OCI-LY7 (cell line): Measurements from ENCODE around the gene CARD19. TPM values are rescaled to one million over a fixed set of nuclear protein-coding genes. Genes with fewer than 3 reads are reported as not detected.
A peak's percentile ranks its signal among the peaks of the same experiment; 100 is the strongest.

Source experiments
- BruUV-seq: library from RNA; stranded (reverse); fragments of 400-500 nt; replicated peaks from 2 replicates; lab custom pipeline; 2021; lab: Mats Ljungman, UMichigan
- CTCF ChIA-PET: fragments of 300-600 bp; sonication (Branson Sonifier 250); formaldehyde crosslinking; loops from one replicate; lab custom pipeline; 2022; ENCODE audit warnings: antibody characterized with exemption; ENCODE audit not compliant: unreplicated experiment; lab: Charles Lee
- POLR2A ChIA-PET: fragments of 300-600 bp; sonication (Branson Sonifier 250); formaldehyde crosslinking; loops from one replicate; lab custom pipeline; 2022; ENCODE audit warnings: antibody characterized with exemption; lab: Charles Lee
- DNase-seq: peaks from one replicate; pipeline ENCODE4 v3.0.0-alpha.2; 2015; ENCODE audit warnings: low spot score
- H2AFZ ChIP-seq: fragments of 200-600 bp; sonication (generic), shearing (Covaris generic); 2 replicates; pipeline ENCODE4 v1.6.1; 2014; ENCODE audit warnings: mild to moderate bottlenecking, antibody characterized with exemption, low read length, moderate library complexity
- H3K27ac ChIP-seq: fragments of 200-600 bp; sonication (generic); 2 replicates; pipeline ENCODE4 v1.5.1; 2014; ENCODE audit warnings: mixed run types, low read depth, mild to moderate bottlenecking, moderate library complexity, low read length, inconsistent platforms; ENCODE audit not compliant: poor library complexity, severe bottlenecking
- H3K36me3 ChIP-seq: fragments of 200-600 bp; sonication (generic); 2 replicates; pipeline ENCODE4 v1.6.1; 2014; ENCODE audit warnings: mild to moderate bottlenecking, antibody characterized with exemption, low read length, moderate library complexity, mixed read lengths; ENCODE audit not compliant: insufficient read depth
- H3K4me1 ChIP-seq: fragments of 200-600 bp; sonication (generic); 2 replicates; pipeline ENCODE4 v1.5.1; 2014; ENCODE audit warnings: mild to moderate bottlenecking, low read length; ENCODE audit not compliant: insufficient read depth, poor library complexity, severe bottlenecking
- H3K4me2 ChIP-seq: fragments of 200-600 bp; sonication (generic); 2 replicates; pipeline ENCODE4 v1.6.1; 2014; ENCODE audit warnings: mild to moderate bottlenecking, low read length
- H3K4me3 ChIP-seq: fragments of 200-600 bp; sonication (generic); 2 replicates; pipeline ENCODE4 v1.5.1; 2014; ENCODE audit warnings: mild to moderate bottlenecking, low read depth, low read length; ENCODE audit not compliant: poor library complexity, severe bottlenecking
- H3K79me2 ChIP-seq: fragments of 200-600 bp; sonication (generic); 2 replicates; pipeline ENCODE4 v1.6.1; 2016; ENCODE audit warnings: low read depth, mild to moderate bottlenecking, low read length, moderate library complexity, mixed read lengths; ENCODE audit not compliant: insufficient read depth
- H3K9me2 ChIP-seq: fragments of 200-600 bp; sonication (generic); 2 replicates; pipeline ENCODE4 v1.6.1; 2016; ENCODE audit warnings: mild to moderate bottlenecking, low read length, mixed read lengths; ENCODE audit not compliant: insufficient read depth
- H3K9me3 ChIP-seq: fragments of 200-600 bp; sonication (generic); 2 replicates; pipeline ENCODE4 v1.6.1; 2014; ENCODE audit warnings: mild to moderate bottlenecking, mixed run types, low read length, mixed read lengths
- H4K20me1 ChIP-seq: fragments of 200-600 bp; sonication (generic); 2 replicates; pipeline ENCODE4 v1.6.1; 2014; ENCODE audit warnings: mild to moderate bottlenecking, antibody characterized with exemption, low read length, moderate library complexity, mixed read lengths; ENCODE audit not compliant: insufficient read depth
- CTCF ChIP-seq: fragments of 200-600 bp; sonication (generic); conservative IDR thresholded peaks from 2 replicates; pipeline ENCODE4 v1.5.1; 2014; ENCODE audit warnings: mild to moderate bottlenecking, antibody characterized with exemption, low read length, moderate library complexity, mixed read lengths
- EZH2phosphoT487 ChIP-seq: fragments of 200-600 bp; sonication (generic); IDR thresholded peaks from 2 replicates; pipeline ENCODE4 v1.6.1; 2018; ENCODE audit warnings: low read depth, borderline replicate concordance, mild to moderate bottlenecking, mixed run types, antibody characterized with exemption, low read length, moderate library complexity, mixed read lengths
- intact Hi-C: fragments of 100-400 bp; cut with micrococcal nuclease; formaldehyde crosslinking; loops from one replicate; pipeline ENCODE4 v1.10.0; 2022; ENCODE audit not compliant: unreplicated experiment
- total RNA-seq, 2 experiments: library from RNA; depleted of rRNA in 1 of 2; stranded (reverse); fragments of >200 nt in 1 of 2; shearing (Covaris generic) in 1 of 2; gene quantifications; 2 replicates each; pipeline ENCODE4 v1.2.3, GENCODE V29; 2014 to 2022

The CARD19 gene
- total RNA-seq, 2 experiments from 2014 or later, result 15.8 to 26.8 TPM

DNA sequence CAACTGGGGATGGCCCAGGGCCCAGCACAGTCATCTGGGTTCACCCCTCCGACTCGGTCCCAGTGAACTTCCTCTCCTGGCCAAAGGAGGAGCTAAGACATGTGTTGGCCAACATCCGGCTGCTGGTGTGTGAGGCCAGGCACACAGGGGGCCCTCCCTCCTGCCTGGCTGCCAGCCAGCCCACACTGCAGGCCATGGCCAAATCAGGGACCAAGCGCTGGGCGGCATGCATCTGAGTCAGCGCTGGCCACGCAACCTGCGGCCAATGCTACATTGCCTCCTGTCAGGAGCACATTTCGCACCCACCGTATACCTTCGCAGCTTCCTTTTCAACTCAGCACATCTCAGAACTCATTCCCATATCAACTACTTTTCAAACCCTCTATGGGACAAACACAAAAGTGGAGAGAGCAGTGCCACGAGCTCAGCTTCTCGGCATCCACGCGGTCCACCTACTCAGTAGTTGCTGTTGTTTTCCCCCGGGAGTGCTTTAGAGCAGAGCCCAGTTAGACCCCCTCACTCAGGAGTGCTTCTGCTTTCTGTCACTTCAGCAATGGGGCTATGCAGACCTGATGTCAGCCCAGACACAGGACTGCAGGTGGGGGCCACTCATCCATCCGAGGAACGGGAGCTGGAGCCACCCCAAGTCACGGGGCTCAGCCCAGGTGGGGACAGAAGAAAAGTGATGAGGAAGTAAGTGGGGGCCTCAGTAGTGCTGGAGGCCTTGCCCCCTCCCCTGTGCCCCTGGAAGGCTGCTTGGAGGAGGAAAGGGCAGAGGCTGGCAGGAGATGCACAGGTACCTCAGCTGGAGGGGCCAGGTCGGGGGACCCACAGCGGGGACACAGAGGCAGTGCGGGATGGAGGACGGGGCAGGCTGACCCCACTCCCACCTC, 24.2 kb downstream of the CARD19 start:
- H3K4me3 ChIP-seq, result no peak overlapping the region
- H3K4me1 ChIP-seq, result peaks cover 12% of the 10 kb centered on the region
- peak; percentile 69 for DNase-seq
- BruUV-seq, result no TSS peak
- no peaks in the 10 kb centered on the region for H3K9me2 ChIP-seq
- intact Hi-C loops, result no loop called here
- H3K27ac ChIP-seq, result peak overlapping the region; percentile 14
- POLR2A ChIA-PET, result no interaction called here
- H2AFZ ChIP-seq, result no peak overlapping the region
- H3K79me2 ChIP-seq, result no peaks in the 10 kb centered on the region
- H3K36me3 ChIP-seq, result no peaks in the 10 kb centered on the region
- TF ChIP-seq CTCF (peak; percentile 48), EZH2phosphoT487 (no peak)
- no peaks in the 10 kb centered on the region for H3K9me3 ChIP-seq
- peak overlapping the region; percentile 28; the same call in 1 of the 2 replicates for H3K4me2 ChIP-seq
- no peaks in the 10 kb centered on the region for H4K20me1 ChIP-seq
- CTCF ChIA-PET, result no interaction called here

DNA sequence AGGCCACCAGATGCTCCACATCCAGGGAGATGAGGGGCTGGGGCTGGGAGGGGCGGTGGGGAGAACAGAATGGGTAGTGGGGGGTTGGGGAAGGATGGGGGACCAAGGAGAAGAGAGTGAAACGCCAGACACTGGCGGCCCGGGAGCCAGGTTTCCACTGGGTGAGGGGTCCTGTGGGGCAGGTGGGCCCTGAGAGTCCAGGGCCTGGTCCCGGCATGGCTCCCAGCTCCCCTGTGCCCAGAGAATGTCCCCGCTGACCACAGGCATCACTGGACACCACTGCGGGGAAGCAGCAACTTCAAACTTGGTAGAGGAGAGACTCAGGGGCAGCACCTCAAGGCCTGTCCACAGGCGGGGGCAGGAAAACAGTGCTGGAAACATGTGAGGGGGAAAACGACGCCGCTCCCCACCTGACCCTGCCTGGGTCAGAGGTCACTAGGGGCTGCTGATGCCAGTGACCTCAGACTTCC, 24.9 kb downstream of the CARD19 start:
- peak overlapping the region; percentile 14 for H3K27ac ChIP-seq
- H3K36me3 ChIP-seq, result no peaks in the 10 kb centered on the region
- ChIA-PET CTCF (no interaction called here), POLR2A (no interaction called here)
- no peak overlapping the region for H3K4me3 ChIP-seq
- no peaks in the 10 kb centered on the region for H3K79me2 ChIP-seq
- H3K4me2 ChIP-seq, result no peak overlapping the region
- no peaks in the 10 kb centered on the region for H4K20me1 ChIP-seq
- H2AFZ ChIP-seq, result no peak overlapping the region
- no peak for TF ChIP-seq EZH2phosphoT487
- TF ChIP-seq CTCF, result no peak
- H3K9me2 ChIP-seq, result no peaks in the 10 kb centered on the region
- intact Hi-C loops, result no loop called here
- no peaks in the 10 kb centered on the region for H3K9me3 ChIP-seq
- BruUV-seq, result no TSS peak
- peaks cover 12% of the 10 kb centered on the region for H3K4me1 ChIP-seq
- DNase-seq, result no peak
